Stimulated activated CD4-positive, alpha-beta T cell treated with anti-CD3 and anti-CD28 coated beads, Interleukin-2, amount 100 ng/mL, for 24 hours (primary cell): ENCODE data around the gene FBXO44.

Experiments
- DNase-seq, 2 donors: peaks; one replicate each; pipeline ENCODE4 v3.0.0-alpha.2; 2020

Gene FBXO44

GRCh38 chr1:11691928-11692711, 37.4 kb downstream of the FBXO44 start:
- no peak for DNase-seq

DNA sequence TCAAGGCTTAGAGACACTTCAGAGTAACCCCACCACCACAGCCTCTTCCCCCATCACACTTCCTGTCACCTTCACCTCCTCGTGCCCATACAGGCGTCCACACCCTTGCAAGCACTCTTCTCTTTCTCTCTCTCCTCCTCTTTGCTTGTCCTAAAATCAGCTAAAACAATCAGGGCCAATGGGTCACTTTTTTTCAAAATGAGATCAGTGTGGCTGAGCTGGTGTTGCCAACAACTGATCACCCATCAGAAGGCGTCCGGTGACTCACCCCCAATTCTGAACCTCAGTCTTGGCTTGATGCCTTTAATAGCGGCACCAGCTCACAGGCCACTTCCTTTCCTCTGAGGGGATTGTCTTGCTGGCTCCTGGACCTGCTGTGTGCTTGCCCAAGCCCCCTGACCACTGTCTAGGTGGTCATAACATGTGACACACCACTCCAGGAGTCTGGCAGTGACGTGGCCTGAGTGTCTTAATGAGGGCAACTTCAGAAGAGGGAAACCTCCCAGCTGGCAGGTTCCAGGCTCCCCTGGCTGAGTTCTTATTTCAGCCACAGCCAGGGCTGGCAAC, 38.4 kb downstream of the FBXO44 start:
- DNase-seq, result peak in 1 of 2 donors; percentile 42

DNA sequence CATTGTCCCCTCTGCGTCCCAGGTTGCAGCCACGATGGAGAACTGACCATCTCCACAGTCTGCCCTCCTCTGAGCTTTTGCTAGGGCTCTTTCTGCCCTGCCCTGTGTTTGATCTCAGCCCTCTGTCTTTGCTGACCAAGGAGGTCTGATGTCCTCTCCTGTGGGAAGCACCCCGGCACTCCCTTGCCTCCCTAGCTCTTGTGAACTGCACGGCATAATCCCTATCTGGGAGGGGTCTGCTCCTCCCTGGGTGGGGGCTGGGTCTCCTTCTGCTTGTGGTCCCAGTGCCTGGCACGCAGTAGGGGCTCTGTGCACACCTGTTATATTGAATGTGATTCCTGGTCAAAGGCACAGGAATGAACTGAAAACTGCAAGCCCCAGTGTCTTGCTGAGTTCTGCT, 39.2 kb downstream of the FBXO44 start:
- no peak for DNase-seq

DNA sequence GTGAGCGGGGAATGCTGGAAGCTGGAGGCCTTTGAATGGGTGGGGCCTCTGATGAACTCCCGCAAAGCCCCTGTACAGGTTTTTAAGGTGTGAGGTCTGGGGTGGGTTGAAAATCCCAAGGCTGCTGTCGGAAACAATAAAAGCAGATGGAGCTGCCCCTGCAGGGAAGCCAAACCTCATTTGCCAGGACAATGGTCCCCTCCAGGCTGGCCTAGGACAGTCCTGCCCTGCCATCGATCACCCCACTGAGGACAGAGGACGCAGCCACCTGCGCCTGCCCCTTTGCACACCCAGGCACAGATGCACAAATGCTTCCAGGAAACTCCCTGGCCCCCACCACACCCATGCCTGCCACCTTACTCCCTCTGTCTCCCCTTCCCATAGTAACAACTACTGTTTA, 41.2 kb downstream of the FBXO44 start:
- DNase-seq, result no peak

DNA sequence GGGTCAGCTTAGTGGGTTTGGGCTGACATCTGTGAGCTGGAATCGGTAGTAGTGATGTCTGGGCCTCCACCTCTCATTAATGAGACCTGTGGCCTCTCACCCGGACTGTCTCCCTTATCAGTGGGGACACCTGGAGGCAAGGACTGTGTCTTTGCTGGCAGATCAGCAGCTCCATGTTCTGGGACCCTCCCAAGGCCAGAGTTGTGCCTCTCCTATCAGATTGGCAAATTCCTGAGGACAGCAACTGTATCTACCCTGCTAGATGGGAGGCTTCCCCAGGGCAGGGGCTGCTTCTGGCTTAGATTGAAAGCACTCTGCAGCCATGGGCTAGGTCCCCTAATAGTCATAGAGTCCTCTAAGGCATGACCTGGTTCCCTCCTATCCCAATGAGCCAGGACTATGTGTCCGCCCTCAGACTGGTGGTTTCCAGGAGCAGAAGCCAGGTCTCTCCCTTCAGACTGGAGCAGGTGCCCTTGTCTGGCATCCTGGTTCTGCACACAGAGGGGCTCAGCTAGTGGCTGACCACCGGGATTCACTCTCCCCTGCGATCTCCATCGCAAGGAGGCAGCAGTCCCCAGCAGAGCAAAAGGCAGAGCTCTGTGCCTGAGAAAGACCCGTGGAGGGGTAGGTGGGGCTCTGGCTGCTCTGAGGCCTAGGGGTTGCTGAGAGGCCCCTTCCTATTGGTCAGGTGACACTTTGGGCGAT, 42.7 kb downstream of the FBXO44 start:
- no peak for DNase-seq

DNA sequence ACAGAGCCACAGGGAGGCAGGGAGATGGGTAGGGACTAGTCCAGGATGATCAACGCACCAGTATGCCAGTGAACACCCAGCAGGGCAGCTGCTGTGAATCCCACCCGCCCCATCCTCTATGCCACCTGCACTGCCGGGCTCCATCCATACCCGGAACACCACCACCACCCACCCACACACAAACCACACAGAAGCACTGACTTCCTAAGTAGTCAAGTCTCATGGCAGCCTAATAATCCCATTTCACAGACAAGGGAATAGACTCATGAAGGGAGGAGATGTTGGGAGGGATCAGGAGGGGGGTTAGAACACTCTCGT, 43.2 kb downstream of the FBXO44 start:
- no peak for DNase-seq

DNA sequence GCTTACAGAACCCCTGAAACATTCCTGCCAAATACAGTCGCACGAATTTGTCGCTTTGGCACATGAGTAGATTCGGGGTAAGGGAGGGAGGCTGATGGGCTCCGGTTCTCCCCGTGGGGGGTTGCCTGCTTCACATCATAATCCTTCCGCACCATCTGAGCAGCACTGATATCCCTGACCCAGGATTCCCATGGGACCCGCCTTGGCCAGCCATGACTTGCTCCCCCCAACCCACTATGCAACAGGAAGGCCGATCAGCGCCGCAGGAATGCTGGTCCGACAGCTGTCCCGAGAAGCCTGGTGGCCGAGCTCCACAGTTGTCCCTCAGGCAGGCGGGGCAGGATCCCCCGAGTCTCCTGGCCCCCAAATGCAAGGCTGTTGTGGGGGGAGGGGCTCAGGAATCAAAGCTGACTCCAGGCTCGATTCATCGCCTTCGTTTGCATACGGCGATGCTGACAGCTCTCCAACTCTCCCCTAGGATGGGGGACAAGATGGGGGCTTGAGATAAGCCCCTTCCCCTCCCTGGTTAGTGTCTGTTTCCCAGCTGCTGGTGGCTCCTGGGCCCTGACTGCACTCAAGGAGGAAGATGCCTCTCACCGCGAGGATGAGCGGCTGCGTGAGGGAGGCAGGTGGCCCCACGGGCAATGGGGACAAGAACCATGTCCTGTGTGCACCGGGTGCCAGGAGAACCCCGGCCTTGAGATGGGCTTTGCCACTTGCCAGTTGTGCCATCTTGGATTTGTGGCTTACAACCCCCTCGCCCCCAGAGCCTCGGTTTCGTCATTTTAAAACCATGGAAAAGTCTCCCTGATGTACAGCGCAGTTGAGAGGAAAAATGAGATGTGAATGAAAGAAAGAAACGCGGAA, 46.2 kb downstream of the FBXO44 start:
- DNase-seq, result no peak

- no peak for DNase-seq
Measured at GRCh38 chr1:11701551-11701961, 46.9 kb downstream of the FBXO44 start.

DNA sequence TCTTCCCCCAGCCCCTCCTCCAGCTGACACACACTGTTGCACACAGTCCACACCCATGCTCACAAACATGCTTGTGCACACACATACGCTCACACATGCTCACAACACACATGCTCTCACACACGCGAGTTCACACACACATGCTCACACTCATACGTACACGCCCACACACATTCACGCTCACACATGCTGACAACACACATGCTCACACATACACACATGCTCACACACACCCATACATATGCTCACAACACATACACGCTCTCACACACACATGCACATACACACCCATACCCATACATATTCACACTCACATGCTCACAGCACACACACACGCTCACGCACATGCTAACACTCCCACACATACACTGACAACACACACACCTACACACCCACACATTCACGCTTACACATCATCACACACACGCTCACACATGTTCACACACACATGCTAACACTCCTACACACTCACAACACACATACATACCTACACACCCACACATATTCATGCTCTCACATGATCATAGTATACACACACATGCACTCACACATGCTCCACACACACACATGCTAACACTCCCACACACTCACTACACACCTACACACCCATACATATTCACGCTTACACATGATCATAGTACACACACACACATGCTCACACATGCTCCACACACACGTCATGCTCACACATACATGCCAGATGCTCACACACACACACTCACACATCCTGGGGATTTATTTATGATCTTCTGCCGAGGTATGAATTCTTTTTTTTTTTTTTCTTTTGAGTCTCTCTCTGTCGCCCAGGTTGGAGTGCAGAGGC, 47.5 kb downstream of the FBXO44 start:
- no peak for DNase-seq

- DNase-seq, result no peak
Measured at GRCh38 chr1:11703357-11704193, 48.9 kb downstream of the FBXO44 start.

- DNase-seq, result no peak
Measured at GRCh38 chr1:11704194-11704529, 49.5 kb downstream of the FBXO44 start.

DNA sequence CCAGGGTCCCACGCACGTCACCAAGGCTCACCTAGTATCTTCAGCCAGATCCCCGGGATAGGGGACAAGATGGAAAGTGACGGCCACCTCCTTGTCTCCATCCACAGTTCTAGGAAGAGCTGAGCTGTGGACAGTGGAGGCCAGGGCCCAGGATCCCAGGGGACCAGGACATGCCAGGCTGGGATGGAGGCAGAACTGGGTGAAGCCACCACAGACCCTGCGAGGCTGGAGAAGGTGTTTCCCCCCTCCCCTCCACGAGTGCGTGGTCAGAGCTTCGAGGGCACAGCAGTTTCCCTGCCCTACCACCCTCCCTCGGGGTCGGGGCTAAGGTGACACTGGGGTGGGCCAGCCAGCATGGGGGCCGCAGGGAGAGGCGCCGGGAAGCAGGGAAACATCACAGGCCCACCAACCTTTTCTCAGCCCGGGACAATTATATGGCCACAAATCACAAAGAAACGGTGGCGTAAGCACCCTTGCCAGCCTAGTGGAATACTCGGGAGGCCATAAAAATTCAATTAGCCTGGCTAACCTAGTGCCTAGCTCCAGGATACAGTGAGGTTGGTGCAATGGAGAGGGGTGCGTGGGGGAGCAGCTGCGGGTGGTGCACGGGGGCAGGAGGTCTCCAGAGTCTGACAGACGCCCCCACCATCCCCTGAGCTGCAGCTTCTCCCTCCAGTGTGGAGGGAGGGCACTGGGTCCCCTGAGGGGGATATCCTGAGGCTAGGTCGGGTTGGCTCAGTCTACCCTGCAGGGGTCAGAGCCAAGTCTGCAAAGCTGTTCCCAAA, 50.2 kb downstream of the FBXO44 start:
- no peak for DNase-seq

DNA sequence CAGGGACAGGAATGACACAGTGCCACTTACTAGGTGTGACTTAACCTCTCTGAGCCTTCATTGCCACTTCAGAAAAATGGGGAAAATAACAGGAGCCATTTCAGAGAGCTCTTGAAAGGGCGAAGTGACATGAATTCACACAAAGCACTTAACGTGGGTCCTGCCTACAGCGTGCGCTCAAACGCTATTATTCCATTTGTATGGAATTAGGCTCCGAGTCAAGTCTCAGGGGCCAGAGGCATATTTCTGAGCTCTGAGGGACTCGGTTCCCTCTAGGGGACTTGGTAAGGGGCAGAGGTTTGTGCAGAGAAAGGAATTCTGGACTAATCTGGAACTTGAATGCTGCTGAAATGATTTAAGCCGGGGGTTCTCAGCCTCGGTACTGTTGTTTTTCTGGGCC, 50.9 kb downstream of the FBXO44 start:
- DNase-seq, result no peak

DNA sequence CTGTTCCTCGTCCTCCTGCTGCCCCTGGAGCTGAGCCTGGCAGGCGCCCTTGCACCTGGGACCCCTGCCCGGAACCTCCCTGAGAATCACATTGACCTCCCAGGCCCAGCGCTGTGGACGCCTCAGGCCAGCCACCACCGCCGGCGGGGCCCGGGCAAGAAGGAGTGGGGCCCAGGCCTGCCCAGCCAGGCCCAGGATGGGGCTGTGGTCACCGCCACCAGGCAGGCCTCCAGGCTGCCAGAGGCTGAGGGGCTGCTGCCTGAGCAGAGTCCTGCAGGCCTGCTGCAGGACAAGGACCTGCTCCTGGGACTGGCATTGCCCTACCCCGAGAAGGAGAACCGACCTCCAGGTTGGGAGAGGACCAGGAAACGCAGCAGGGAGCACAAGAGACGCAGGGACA, 51.6 kb downstream of the FBXO44 start:
- DNase-seq, result no peak

GRCh38 chr1:11707621-11708276, 53.1 kb downstream of the FBXO44 start:
- no peak for DNase-seq

DNA sequence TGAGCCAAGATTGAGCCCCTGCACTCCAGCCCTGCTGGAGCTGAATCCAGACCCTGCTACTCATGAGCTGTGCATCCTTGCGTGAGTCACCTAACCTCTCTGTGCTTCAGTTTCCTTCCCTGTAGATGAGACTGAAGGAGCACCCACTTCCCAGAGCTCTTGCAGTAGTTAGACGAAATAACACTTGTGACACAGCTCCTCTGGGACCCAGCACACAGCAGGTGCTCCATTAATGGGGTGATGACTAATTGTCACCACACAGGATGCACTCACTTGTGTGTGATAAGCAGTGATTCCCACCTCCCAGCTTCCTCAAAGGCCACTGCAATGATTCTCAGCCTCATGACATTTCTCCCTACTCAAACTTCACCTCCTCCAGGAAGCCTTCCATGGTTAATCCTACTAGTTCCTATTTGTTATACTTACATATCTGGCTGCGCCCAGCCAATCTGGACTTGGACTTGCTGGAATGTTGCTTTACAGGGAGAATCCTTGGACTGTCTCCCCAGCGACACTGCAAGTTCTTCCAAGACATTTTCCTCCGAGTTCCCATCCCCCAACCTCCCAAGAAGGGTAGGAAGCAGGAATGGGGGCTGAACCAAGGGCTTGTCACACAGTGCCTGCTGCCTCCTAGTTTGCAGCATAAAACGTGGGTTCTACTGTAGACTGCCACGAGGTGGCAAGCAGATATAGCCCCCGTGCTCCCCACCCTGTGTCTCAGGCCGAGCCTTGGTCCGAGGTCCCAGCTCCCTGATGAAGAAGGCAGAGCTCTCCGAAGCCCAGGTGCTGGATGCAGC, 54.1 kb downstream of the FBXO44 start:
- DNase-seq, result no peak

DNA sequence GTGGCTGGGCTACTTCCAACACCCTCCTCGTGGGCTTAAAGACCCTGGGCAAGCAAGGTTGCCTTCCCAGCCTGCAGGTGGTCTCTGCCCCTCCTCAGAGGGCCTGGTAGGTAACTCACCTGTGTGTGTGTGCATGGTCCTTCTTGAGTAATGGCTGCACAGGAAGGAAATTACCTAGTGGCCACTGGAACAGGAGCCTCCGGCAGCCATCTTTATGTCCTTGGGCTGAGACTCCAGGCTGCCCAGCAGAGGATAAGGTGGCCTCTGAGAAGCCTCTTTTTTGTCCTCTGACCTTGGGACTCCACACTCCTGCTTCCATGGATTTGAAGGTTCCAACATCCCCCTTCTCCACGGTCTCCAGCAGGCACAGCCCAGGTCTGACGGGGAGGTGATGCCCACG, 56.8 kb downstream of the FBXO44 start:
- DNase-seq, result no peak

DNA sequence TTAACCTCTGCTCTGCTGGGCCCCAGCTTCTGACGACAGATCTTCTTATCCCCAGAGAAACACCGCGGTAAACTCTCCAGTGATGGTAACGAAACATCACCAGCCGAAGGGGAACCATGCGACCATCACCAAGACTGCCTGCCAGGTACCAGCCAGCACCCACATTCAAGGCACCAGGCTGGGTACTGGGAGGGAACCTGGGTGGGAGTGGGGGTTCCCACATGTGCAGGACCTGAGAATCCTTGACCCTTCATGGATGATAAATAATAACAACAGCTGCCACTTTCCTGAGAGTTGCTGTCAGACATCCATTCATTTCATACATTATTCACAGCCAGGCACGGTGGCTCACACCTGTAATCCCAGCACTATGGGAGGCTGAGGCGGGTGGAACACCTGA, 57.6 kb downstream of the FBXO44 start:
- DNase-seq, result no peak
